Measurements from ENCODE around the gene GUCD1. TPM values are rescaled to one million over a fixed set of nuclear protein-coding genes. Genes with fewer than 3 reads are reported as not detected.
A peak's percentile ranks its signal among the peaks of the same experiment; 100 is the strongest.

The GUCD1 gene
- total and polyA plus RNA-seq, 2 of the 13 experiments (the other 11 are each of a cell fraction or from before 2014, with no cell fraction given) = 128 to 245 TPM

DNA sequence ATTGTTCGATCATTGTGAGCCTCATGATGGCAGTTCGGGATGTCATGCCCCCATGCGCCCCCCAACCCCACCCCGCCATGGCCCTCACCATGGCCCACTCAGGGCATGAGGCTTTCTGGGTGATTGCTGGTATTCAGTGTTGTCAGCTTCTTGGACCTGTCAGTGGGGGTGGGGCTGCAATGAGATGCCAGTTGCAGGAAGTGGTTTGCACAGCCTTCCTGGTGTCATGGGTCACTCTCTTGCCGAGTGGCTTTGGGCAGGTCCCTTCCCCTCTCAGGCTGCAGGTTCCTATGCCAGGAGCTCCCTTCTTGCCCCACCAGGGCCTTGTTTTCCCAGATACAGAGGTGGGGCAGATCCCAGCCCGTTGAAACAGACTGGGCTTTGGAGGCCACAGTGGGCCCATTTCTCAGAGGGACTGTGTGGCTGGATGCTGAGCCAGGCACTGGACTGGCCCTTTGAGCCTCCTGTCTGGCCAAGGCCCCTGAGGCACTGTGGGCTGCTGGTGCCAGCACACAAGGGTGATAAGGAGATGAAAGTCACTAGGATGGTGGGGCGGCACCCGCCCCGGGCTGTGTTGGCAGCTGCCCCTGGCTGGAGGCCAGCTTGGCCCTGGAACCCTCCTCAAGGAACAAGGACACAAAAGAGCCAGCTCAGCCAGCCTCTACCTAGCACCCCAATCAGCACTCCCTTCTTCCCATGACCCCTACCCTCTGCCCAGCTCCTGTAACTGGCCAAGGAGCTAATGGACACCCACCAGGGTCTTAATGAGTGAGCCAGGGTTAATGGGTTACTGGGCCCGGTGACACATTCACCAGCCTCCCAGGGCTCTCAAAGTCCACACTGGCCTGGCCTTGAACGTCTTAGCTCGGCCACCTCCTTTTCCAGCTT, 46.5 kb upstream of the GUCD1 start (continued):
- TF ChIP-seq, protein P1, sequence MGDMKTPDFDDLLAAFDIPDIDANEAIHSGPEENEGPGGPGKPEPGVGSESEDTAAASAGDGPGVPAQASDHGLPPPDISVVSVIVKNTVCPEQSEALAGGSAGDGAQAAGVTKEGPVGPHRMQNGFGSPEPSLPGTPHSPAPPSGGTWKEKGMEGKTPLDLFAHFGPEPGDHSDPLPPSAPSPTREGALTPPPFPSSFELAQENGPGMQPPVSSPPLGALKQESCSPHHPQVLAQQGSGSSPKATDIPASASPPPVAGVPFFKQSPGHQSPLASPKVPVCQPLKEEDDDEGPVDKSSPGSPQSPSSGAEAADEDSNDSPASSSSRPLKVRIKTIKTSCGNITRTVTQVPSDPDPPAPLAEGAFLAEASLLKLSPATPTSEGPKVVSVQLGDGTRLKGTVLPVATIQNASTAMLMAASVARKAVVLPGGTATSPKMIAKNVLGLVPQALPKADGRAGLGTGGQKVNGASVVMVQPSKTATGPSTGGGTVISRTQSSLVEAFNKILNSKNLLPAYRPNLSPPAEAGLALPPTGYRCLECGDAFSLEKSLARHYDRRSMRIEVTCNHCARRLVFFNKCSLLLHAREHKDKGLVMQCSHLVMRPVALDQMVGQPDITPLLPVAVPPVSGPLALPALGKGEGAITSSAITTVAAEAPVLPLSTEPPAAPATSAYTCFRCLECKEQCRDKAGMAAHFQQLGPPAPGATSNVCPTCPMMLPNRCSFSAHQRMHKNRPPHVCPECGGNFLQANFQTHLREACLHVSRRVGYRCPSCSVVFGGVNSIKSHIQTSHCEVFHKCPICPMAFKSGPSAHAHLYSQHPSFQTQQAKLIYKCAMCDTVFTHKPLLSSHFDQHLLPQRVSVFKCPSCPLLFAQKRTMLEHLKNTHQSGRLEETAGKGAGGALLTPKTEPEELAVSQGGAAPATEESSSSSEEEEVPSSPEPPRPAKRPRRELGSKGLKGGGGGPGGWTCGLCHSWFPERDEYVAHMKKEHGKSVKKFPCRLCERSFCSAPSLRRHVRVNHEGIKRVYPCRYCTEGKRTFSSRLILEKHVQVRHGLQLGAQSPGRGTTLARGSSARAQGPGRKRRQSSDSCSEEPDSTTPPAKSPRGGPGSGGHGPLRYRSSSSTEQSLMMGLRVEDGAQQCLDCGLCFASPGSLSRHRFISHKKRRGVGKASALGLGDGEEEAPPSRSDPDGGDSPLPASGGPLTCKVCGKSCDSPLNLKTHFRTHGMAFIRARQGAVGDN (CRISPR knock-in tag; IDR thresholded peaks at IDR 0.05) = peak; percentile 89
- no peak for TF ChIP-seq ZFP37 (CRISPR knock-in tag; IDR thresholded peaks at IDR 0.05; ENCODE audit: borderline replicate concordance)
- TF ChIP-seq, protein P2, sequence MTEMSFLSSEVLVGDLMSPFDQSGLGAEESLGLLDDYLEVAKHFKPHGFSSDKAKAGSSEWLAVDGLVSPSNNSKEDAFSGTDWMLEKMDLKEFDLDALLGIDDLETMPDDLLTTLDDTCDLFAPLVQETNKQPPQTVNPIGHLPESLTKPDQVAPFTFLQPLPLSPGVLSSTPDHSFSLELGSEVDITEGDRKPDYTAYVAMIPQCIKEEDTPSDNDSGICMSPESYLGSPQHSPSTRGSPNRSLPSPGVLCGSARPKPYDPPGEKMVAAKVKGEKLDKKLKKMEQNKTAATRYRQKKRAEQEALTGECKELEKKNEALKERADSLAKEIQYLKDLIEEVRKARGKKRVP (CRISPR knock-in tag; IDR thresholded peaks at IDR 0.05) = no peak
- TF ChIP-seq ETV5 (CRISPR knock-in tag; IDR thresholded peaks at IDR 0.05; ENCODE audit: borderline replicate concordance) = no peak
- TF ChIP-seq MEF2D (CRISPR knock-in tag; IDR thresholded peaks at IDR 0.05) = peak; percentile 39; the same call in 1 of the 2 replicates
- TF ChIP-seq AGO1 (IDR thresholded peaks at IDR 0.05; ENCODE audit: low read depth, low read length, poor library complexity, severe bottlenecking) = no peak
- no peak for TF ChIP-seq ZNF326 (CRISPR knock-in tag; IDR thresholded peaks at IDR 0.05; ENCODE audit: borderline replicate concordance)
- TF ChIP-seq CBX2 (IDR thresholded peaks at IDR 0.05; ENCODE audit: low read depth, low read length) = no peak
- no peak for TF ChIP-seq CBX2 (CRISPR knock-in tag; IDR thresholded peaks at IDR 0.05; ENCODE audit: low read depth)
- TF ChIP-seq ISX (CRISPR knock-in tag; conservative IDR thresholded peaks at IDR 0.05) = no peak
- TF ChIP-seq REXO4 (CRISPR knock-in tag; IDR thresholded peaks at IDR 0.05; ENCODE audit: borderline replicate concordance) = no peak
- TF ChIP-seq LCORL (IDR thresholded peaks at IDR 0.05) = no peak
- peak; percentile 77; the same call in 1 of the 2 replicates for TF ChIP-seq LCORL (CRISPR knock-in tag; IDR thresholded peaks at IDR 0.05)
- TF ChIP-seq ZNF841 (CRISPR knock-in tag; IDR thresholded peaks at IDR 0.05; ENCODE audit: borderline replicate concordance) = no peak
- TF ChIP-seq, protein P3, sequence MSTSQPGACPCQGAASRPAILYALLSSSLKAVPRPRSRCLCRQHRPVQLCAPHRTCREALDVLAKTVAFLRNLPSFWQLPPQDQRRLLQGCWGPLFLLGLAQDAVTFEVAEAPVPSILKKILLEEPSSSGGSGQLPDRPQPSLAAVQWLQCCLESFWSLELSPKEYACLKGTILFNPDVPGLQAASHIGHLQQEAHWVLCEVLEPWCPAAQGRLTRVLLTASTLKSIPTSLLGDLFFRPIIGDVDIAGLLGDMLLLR (CRISPR knock-in tag; IDR thresholded peaks at IDR 0.05) = no peak
- TF ChIP-seq, protein P4, sequence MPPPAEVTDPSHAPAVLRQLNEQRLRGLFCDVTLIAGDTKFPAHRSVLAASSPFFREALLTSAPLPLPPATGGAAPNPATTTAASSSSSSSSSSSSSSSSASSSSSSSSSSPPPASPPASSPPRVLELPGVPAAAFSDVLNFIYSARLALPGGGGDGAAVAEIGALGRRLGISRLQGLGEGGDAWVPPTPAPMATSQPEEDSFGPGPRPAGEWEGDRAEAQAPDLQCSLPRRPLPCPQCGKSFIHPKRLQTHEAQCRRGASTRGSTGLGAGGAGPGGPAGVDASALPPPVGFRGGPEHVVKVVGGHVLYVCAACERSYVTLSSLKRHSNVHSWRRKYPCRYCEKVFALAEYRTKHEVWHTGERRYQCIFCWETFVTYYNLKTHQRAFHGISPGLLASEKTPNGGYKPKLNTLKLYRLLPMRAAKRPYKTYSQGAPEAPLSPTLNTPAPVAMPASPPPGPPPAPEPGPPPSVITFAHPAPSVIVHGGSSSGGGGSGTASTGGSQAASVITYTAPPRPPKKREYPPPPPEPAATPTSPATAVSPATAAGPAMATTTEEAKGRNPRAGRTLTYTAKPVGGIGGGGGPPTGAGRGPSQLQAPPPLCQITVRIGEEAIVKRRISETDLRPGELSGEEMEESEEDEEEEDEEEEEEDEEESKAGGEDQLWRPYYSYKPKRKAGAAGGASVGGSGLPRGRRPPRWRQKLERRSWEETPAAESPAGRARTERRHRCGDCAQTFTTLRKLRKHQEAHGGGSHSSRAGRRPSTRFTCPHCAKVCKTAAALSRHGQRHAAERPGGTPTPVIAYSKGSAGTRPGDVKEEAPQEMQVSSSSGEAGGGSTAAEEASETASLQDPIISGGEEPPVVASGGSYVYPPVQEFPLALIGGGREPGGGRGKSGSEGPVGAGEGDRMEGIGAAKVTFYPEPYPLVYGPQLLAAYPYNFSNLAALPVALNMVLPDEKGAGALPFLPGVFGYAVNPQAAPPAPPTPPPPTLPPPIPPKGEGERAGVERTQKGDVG (CRISPR knock-in tag; IDR thresholded peaks at IDR 0.05; ENCODE audit: borderline replicate concordance) = 0 out of 2 replicates have a peak, but pooled peaks have one; percentile 36
- TF ChIP-seq NR2C2 (CRISPR knock-in tag; IDR thresholded peaks at IDR 0.05; ENCODE audit: borderline replicate concordance) = no peak; the same call in 1 of the 2 replicates
- TF ChIP-seq NFKB2 (CRISPR knock-in tag; IDR thresholded peaks at IDR 0.05; ENCODE audit: borderline replicate concordance) = no peak
- no peak for TF ChIP-seq ZNF572 (CRISPR knock-in tag; IDR thresholded peaks at IDR 0.05)
- no peak for TF ChIP-seq ZNF121 (CRISPR knock-in tag; IDR thresholded peaks at IDR 0.05)
